OCI-M1 (cell line): ENCODE measurements around the gene TMEM94.
"Not testable (repeated sequence)": the region's sequence is repeated elsewhere in the genome, so short reads cannot be mapped to it uniquely, and the experiment has no call there.

Experiments
- DNase-seq: peaks from one replicate; lab custom pipeline; 2025; lab: John Stamatoyannopoulos, UW

TMEM94 gene

GRCh38 chr17:75456417-75457046 lies at the start of gene TMEM94:
TSS of gene TMEM94 (plus strand) at chr17:75456635. CDS start at chr17:75471906, 15,271 bp downstream.
- DNase-seq: peak; percentile 98

- DNase-seq: no peak
Measured at GRCh38 chr17:75407655-75408352, 48.6 kb upstream of the TMEM94 start.

GRCh38 chr17:75410141-75410540 lies 46.3 kb upstream of the TMEM94 start:
- DNase-seq: no peak

GRCh38 chr17:75411328-75412067 lies 44.9 kb upstream of the TMEM94 start:
- DNase-seq: no peak

GRCh38 chr17:75412455-75413317 lies 43.7 kb upstream of the TMEM94 start:
- DNase-seq: peak; percentile 91

- DNase-seq: no peak
Measured at GRCh38 chr17:75414488-75414887, 41.9 kb upstream of the TMEM94 start.

GRCh38 chr17:75416006-75416405 lies 40.4 kb upstream of the TMEM94 start:
- no peak for DNase-seq

GRCh38 chr17:75417054-75417580 lies 39.3 kb upstream of the TMEM94 start:
- no peak for DNase-seq

- peak; percentile 39 for DNase-seq
Measured at GRCh38 chr17:75418531-75418930, 37.9 kb upstream of the TMEM94 start.

GRCh38 chr17:75428543-75429469 lies 27.6 kb upstream of the TMEM94 start:
- DNase-seq: no peak

GRCh38 chr17:75430159-75430974 lies 26.1 kb upstream of the TMEM94 start:
- DNase-seq: no peak

- no peak for DNase-seq
Measured at GRCh38 chr17:75433218-75433783, 23.1 kb upstream of the TMEM94 start.

- DNase-seq: not testable (repeated sequence)
Measured at GRCh38 chr17:75434433-75434832, 22.0 kb upstream of the TMEM94 start.

- DNase-seq: not testable (repeated sequence)
Measured at GRCh38 chr17:75437404-75437803, 19.0 kb upstream of the TMEM94 start.

- no peak for DNase-seq
Measured at GRCh38 chr17:75439287-75439686, 17.1 kb upstream of the TMEM94 start.

- DNase-seq: no peak
Measured at GRCh38 chr17:75440738-75441448, 15.5 kb upstream of the TMEM94 start.

- DNase-seq: no peak
Measured at GRCh38 chr17:75442168-75443103, 14.0 kb upstream of the TMEM94 start.

- no peak for DNase-seq
Measured at GRCh38 chr17:75445296-75445695, 11.1 kb upstream of the TMEM94 start.
